COR-L47 (cell line): ENCODE results near the gene CLPX.
A peak's percentile ranks its signal among the peaks of the same experiment; 100 is the strongest.
"Not testable (repeated sequence)": the region's sequence is repeated elsewhere in the genome, so short reads cannot be mapped to it uniquely, and the experiment has no call there.

Source experiments
- DNase-seq: peaks from one replicate; lab custom pipeline; 2025; lab: John Stamatoyannopoulos, UW

The CLPX gene

DNA sequence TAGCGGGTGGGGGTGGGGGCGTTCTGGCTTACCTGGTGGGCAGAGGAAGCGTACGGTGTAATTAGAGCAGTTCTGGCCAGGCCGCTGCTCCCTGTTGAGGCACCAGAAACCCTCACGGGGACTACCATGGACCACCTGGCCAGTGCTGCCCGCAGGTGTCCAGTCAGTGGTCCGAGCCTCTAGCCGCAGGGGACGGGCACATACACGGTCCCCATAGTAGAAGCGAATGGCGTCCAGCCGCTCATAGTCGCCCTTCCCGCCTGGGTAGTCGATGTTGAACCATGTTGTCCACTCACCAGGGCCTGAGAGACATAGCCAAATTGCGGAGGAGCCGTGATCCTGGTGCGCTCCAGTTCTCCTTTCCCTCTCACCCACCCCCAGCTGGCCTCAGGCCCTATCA lies 21.6 kb upstream of the CLPX start:
- DNase-seq, result no peak

DNA sequence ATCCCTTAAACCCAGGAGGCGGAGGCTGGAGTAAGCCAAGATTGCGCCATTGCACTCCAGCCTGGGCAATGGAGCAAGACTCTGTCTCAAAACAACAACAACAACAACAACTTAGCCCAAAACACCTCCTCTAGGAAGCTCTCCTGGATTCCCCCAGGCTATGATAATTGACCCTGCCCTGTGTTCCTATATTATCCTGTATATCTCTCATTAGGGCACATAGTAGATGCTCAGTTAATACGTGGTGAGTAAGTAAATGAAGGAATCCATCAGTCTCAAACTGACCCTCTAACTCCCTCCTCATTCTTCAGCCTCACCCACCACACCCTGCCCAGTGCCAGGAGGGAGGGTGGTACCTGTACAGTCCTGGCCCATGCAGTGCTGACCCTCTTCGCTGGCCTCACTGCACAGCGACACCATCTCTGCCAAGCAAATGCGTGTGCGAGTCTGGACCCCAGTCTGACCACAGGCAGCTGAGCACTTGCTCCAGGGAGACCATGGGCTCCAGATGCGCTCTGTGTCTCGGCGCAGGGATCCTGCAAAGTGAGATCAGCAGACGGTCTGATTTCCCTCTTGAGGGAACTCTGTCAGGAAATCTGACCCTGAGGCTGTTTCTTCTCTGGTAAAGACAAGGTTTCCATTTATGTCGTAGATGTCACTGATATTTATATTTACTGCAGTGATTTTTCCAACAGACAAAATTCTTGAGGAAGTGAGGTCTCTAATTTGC lies 20.0 kb upstream of the CLPX start:
- DNase-seq, result no peak

DNA sequence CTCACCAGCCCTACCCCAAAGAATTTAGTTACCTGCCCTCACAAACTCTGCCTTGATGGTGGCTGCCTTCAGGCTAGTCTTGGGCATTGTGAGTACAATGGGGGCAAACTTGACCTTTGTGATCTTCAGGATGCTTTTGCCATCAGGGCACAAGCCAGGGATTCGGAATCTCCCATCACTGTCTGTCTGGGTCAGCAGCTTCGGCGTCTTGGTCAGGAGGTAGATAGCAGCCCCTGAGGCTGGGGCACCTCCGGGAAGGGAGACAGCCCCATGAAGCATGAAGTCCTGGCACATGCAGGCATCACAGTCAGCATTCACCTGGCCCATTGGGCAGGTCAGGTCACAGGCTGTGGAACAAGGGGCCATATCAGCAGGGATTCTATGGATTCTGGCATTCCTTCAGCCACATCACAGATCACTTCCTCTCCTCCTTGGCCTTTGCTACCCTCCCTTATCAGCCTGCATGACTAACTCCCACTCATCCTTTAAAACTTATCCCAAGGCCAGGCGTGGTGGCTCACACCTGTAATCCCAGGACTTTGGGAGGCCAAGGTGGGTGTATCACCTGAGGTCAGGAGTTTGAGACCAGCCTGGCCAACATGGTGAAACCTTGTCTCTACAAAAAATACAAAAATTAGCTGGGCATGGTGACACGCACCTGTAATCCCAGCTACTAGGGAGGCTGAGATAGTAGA lies 19.2 kb upstream of the CLPX start:
- no peak for DNase-seq

DNA sequence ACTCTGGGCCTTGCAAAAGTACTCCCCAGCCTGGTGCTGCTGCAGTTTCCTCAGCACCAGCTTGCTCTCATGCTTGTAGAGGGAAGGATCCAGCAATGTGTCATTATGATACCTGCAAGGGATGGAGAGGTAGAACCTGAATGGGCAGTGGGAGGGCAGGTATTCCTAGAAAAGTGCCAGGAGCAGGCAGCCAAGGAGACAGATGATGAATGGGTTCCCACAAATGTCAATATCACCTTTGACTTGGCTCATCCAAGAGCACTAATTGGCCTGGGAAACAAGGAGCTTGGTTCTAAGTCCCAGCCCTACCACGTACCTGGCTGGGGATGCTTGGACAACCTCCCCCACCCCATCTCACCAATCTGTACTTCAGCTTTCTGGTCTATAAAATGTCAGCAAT lies 16.8 kb upstream of the CLPX start:
- no peak for DNase-seq

DNA sequence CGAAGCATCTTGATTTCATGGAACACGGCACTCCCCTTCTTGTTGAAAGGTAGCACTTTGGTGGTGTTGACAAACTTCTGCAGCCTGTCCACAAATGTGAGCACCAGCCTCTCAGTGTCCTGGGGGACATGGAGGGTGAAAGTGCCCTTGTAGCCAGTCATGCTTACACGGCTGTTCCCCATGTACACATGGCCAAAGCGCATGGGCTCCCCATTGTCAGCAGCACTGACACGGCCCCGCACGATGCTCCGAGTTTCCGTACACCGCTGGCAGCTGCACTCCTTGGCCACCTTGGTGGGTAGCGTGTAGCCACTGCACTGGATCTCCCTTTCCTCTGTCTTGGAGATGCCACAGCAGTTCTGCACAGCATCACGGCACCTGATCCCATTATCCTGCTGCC lies 13.4 kb upstream of the CLPX start:
- no peak for DNase-seq

DNA sequence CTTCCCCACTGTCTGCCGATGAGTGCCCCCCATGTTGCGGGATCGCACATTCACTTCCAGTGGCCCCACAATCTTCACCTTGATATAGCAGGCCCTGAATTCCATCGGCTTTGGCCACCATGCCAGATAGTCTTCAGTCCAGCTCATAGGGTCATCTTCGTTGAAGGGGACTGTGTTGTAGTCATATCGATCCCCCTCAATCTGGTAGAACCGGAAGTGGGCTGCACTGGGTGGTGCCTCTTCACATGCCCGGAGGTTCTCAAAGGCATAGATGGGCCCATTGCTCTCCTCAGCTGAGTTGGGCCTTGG lies 12.1 kb upstream of the CLPX start:
- DNase-seq, result no peak

DNA sequence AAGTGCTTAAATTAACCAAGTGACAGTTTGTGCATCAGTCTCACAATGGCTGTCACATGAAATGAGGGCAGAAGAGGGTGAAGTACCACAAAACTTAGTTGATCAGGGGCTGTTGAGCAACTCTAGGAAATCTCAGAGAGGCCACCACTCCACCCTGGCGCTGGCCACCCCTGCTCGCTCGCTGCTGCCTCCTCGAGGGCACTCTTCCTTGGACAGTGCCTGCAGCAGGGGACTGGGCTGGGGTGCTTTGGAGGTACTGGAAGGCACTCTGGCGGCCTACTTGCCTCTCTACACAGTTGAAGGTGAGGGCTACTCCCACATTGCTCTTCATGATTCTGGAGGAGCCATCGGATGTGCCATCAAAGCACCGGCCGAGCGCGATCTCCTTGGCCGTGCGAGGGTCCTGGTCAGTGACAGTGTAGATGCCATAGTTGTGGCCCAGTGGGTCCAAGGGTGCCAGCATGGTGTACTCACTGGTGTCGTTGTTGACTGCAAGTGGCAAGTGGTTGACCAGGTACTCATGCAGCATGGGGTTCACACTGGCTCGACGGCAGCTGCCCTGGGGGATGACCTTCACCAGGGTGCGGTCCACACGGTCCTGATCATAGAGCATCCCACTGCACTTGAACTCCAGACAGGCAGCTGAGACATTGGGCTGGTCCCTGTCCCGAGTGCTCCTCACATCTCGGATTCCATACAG lies 11.6 kb upstream of the CLPX start:
- DNase-seq, result no peak

DNA sequence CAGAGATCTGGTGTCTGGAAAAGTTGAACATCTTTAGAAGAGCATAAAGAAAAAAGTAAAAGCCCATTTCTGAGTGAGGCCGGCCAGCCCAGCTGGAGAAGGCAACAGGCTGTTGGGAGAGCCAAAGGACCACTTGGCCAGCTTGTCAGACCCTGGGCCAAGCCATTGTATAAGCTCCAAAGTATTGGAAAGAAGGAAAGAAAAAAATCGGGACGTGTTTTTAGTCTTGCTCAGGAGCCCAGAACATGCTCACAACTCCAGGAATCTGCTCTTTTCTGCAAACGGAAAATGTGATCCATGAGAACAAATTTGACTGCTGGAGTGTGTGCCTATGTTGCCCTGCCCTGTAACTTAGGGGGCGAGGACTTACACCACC lies 10.4 kb upstream of the CLPX start:
- DNase-seq, result no peak

DNA sequence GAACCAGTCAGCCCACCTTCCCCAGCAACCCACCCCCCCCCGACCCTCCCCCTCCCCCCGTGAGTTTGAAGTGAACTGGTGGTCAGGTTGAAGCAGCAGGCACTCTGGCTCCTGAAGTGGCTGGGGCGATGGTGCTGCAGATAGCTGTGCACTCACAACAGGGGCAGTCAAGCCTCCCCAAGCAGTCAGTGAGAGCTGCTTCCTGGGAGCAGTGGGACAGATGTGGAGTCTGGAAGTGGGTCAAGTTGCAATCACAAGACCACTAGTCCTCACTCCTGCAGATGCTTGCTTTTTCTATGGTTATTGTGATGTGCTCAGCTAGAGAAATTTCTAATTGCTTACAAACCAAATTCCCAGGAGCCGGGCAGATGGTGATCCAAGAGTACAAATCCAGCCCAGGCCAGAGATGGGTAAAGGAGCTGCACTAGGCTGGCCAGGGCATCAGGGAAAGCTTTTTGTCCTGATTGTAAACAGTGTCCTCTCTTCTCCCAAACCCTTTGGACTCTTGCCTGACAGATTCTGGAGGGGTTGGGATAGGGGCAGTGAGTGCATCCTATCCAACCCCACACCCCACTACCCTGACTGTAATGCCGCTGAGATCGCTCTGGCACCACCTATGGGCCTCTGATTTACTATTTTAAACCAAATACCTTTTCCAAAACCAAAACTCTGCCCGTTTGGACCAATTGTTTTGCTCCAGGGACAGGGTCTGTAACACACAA lies 9.8 kb upstream of the CLPX start:
- no peak for DNase-seq

DNA sequence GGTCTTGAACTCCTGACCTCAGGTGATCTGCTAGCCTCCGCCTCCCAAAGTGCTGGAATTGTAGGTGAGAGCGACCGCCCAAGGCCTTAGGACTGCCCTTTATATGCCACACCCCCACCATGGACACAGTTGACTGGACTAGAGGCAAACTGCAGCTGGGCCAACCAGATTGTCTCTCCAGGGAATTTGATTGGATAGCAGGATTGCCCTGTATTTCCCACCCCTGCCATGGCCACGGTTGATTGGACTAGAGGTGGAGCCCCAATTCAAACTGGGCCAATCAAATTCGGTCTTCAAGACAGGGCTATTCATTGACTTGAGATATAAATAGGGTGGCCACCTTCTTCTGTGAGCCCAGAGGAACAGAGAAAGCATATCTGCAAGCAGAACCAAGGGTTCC lies 6.9 kb upstream of the CLPX start:
- DNase-seq, result no peak

DNA sequence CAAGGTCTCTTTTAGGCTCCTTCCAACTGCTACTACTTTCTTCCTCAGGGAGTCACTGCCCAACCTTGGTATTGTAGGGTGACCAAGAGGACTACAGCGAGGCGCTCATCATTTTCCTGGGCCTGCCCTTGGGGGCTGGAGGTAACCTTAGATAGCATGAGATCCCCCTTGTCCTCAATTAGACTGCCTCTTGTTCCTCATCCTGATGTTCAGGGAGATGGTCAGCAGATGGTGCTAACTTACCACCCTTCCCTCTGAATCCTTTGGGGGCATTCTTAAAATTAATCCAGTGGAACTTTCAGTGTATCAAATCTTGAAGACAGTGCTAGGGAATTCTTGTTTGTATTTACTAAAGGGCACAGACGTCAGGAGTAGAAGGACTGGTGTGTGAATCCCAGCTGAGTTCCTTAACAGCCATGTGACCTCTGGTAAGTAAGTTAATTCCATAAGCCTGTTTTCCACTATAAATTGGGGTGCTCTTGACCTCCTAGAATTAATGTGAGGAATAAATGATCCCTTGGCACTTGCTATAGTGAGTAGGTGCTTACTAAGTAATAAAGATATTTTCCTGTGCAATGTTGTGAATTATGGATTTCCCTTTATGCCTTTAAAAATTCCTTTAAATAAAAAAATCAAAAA lies 4.1 kb upstream of the CLPX start:
- peak; percentile 25 for DNase-seq

DNA sequence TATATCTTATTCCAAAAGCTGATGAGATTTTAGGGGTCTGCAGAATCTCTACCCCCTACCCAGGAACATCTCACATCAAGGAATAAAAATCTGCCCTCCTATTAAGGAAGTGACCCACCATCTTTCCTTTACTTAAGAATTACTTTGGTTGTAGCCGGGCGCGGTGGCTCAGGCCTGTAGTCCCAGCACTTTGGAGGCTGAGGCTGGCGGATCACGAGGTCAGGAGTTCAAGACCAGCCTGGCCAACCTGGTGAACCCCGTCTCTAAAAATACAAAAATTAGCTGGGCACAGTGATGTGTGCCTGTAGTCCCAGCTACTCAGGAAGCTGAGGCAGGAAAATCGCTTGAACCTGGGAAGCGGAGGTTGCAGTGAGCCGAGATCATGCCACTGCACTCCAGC lies 3.3 kb upstream of the CLPX start:
- DNase-seq, result not testable (repeated sequence)

DNA sequence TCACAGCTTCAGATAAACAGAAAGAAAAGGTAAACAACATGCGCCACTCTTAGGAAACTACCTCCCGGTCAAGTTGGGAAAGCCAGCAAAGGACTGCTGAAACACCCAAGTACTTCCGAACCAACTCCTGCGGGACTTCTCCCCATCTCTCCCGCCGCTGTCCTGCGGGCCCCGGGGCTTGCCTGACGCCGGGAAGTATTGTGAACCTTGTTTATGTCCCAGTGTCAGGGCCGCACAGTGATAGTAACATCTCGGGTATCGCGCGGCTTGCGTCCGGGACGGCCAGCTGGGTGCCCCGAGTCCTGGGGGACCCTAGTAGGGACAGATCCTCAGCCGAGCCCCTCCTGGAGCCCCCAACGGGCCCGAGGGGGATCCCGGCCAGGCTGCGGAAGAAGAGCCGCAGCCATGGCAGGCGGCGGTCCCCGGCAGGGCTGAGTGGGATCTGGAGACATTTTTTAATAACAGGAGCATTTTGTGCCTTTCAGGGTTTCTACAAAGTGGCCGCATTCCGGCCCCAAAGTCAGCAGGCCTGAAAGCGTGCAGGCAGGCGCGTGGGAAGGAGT lies 756 bp downstream of the CLPX start:
- no peak for DNase-seq

DNA sequence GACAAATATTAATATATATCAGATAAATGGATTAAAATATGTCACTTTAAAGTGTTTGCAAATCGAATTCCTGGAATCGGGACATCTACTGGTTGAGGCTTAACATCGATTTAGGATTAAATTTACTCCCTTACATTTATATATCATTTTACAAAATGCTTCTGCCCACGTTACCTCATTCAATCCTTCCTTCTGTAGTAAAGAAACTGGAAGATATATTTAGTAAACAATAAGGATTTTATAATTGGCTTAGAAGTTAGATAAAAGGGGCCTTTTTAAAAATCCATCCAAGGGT lies 1.3 kb downstream of the CLPX start:
- DNase-seq, result no peak

DNA sequence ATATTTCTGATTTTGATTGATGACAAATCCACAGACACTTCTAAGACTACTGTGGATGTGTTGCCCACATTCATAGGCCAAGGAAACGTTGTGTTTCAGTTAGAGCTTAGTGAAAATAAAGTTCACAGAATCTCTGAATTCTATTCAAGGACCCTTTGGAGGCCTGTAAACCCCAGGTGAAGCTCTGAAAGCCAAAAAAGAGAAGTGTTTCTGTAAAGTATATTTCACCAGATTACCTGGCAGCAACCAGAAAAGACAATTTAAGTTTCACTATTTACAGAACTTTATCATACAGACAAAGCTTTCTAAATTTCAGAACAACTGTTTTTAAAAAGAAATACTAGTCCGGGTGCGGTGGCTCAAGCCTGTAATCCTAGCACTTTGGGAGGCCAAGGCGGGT lies 2.6 kb downstream of the CLPX start:
- no peak for DNase-seq

DNA sequence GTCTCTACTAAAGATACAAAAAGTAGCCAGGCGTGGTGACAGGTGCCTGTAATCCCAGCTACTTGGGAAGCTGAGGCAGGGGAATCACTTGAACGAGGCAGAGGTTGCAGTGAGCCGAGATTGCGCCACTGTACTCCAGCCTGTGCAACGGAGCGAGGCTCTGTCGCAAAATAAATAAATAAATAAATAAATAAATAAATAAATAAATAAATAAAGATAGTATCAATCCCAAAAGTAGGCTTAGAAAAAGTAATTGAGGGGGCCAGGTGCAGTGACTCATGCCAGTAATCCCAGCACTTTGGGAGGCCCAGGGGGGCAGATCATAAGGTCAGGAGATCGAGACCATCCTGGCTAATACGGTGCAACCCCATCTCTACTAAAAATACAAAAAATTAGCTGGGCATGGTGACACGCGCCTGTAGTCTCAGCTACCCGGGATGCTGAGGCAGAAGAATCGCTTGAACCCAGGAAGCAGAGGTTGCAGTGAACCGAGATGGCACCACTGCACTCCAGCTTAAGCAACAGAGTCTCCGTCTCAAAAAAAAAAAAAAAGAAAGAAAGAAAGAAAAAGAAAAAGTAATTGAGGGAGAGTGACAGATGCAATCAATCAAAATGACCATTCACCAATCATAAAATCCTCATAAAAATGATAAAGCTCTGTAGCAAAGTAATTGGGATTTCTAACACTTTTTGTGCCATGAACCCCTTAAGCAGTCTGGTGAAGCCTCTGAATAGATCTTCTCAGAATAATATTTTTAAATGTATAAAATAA lies 3.4 kb downstream of the CLPX start:
- not testable (repeated sequence) for DNase-seq

DNA sequence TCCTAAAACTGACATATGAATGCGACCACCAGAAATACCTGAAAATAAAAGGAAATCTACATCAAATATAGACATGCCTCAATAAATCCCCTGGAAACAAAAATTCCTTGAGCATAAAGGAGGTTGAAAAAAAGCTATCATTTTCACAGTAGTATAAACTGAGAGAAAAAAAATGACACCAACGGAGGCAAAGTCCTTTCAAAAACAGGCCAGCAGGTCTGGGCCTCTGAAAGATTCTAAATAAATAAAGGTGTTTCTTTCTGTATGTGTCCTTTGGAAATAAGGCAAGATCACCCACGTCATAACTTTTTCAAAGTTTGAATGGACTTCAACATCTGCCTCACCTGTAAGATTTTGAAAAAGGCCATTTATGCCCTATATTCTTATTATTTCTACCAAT lies 5.0 kb downstream of the CLPX start:
- DNase-seq, result no peak

DNA sequence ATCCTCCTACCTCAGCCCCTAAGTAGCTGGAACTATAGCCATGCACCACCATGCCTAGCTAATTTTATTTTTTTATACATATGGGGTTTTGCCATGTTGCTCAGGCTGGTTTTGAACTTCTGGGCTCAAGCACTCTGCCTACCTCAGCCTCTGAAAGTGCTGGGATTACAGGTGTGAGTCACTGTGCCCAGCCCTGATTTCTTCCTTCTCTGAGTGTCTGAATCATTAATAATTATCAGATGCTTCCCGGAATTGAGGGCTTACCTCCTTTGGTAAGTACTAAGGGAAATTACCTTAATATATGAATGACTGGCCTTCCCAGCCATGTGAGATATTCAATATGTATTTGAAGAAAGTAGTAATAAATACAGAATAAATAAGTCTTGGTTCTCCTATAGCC lies 7.2 kb downstream of the CLPX start:
- no peak for DNase-seq

DNA sequence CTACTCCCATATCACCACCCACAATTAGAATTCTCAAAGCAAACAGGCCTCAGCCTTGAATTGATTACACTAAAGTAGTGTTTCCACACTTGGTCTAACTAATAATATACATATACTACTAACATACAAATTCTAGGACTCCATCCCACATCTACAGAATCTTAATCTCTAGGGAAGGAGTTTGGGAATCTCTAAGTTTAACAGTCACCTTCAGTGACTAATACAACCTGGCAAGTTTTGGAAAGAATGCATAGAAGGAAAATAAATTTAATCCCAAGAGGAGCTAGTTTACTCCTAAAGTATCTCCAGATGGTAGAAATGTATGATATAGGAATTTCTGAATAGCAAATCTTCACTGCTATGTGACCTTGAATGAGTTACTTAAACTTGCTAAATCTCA lies 9.1 kb downstream of the CLPX start:
- DNase-seq, result no peak

DNA sequence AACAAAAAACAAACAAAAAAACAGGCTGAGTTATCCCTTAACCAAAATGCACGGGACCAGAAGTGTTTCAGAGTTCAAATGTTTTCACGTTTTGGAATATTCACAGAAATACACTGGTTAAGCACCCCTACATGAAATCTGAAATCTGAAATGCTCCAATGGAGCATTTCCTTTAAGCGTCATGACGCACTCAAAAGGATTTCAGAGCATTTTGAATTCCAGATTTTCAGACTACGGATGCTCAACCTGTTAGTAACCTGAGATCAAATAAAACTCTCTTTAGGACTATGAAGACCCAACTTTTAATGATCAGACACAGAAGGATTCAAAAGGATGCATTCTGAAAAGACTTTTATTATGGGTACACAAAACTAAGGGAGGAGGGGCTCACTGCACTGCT lies 9.6 kb downstream of the CLPX start:
- DNase-seq, result no peak

DNA sequence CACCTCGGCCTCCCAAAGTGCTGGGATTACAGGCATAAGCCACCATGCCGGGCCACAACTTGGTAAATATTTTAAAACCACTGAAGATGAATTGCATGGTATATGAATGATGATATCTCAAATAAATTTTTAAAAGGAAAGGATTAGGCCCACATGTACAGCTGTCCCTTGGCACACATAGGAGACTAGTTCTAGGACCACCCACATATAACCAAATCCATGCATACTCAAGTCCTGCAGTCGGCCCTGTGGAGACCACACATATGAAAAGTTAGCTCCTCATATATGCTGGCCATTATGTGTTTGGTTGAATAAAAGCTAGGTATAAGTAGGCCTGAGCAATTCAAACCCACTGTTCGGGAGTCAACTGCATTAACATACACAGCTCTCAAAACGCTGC lies 10.6 kb downstream of the CLPX start:
- DNase-seq, result no peak

DNA sequence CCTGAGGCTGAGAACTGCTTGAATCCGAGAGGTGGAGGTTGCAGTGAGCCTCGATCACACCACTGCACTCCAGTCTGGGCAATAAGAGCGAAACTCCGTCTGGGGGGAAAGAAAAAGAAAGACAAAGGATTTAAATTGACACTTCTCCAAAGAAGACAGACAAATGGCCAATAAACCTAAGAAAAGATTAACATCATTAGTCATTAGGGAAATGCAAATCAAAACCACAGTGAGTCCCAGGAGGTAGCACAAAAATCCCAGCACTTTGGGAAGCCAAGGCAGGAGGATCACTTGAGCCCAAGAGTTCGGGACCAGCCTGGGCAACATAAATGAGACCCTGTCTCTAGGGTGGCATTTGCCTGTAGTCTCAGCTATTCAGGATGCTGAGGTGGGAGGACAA lies 12.6 kb downstream of the CLPX start:
- no peak for DNase-seq
